GM10248 (cell line): ENCODE measurements around the gene HID1.

ENCODE experiments used
- CTCF ChIA-PET: fragments of 300-600 bp; sonication (Branson Sonifier 250); formaldehyde crosslinking; extraction: SDS; loops from one replicate; lab custom pipeline; 2021; ENCODE audit warnings: antibody characterized with exemption; lab: Yijun Ruan, JAX
- POLR2A ChIA-PET: fragments of 350-650 bp; sonication (Branson Sonifier 250); formaldehyde crosslinking; extraction: SDS; loops from one replicate; lab custom pipeline; 2020; ENCODE audit warnings: antibody characterized with exemption; lab: Yijun Ruan, JAX
- DNase-seq: peaks from one replicate; pipeline ENCODE4 v3.0.0; 2012; ENCODE audit errors: extremely low spot score
- CTCF ChIP-seq: IDR thresholded peaks from 2 replicates; pipeline ENCODE4 v1.5.1; 2012; ENCODE audit warnings: mild to moderate bottlenecking, low read depth; ENCODE audit errors: extremely low read depth, missing control alignments, control extremely low read depth

Gene HID1

DNA sequence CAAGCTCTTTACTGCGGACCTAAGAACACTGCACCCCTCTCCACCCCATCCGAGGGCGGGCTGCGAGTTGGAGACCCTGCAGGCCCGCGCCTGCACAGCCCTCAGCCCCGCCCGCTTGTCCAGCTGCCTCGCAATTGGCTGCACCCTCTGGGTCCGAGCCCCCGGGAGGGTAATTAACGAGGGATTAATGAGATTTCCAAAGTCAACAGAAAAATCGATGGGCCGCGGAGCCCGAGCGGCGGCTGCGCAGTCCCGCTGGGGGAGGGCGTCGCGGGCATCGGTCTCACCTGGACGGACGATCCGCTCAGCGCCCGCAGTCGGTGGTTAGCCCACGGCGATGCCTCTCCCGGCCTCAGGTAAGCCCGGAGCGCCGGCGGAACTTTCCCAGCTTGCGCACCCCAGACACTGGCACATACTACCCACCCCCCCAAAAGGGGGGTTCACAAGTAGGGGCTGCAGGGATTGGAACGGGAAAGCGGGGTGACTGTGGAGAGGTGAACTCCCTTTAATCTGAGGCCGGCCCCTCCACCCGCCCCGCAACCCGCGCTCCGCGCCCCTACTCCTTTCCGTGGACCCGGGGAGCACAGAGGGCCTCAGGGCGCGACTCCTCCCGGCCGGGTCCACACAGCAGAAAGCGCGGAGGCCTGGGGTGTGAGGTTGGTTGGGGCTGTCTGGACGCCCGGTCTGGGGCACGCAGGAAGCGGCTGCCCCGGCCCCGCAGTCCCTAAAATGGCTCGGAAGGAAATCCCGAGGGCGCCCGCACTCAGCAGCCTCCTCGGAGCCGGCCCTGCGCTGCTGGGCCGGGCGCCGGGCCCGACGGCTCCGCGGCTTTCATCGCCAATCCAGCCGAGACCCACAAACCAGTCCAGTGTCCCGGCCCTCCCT is 36.7 kb downstream of the HID1 start, which contains the start of gene OTOP3:
Gene OTOP3 (plus strand): TSS at position 314 of the 885 bp plus-strand sequence. CDS start 24 bp downstream, at position 338.
- CTCF ChIA-PET, result interaction anchor here (1.0 to 17.8 kb wide), 3 partner anchors 9 to 23 kb away, joined by 4 to 390 read pairs (median 24); no protein-coding TSS in a partner anchor

GRCh38 chr17:74935048-74935447 is 37.5 kb downstream of the HID1 start:
- CTCF ChIA-PET, result interaction anchor here (1.0 to 17.8 kb wide), 2 partner anchors 10 to 24 kb away, joined by 4 to 390 read pairs; no protein-coding TSS in a partner anchor
- POLR2A ChIA-PET, result no interaction called here
- DNase-seq, result no peak
- no peak for TF ChIP-seq CTCF

More for the DNA sequence above, 36.7 kb downstream of the HID1 start, which contains the start of gene OTOP3:
- POLR2A ChIA-PET, result no interaction called here
- TF ChIP-seq CTCF, result no peak
- no peak for DNase-seq

GRCh38 chr17:74930535-74931036 is 42.0 kb downstream of the HID1 start:
- ChIA-PET CTCF (interaction anchor here (1.2 to 17.8 kb wide), 2 partner anchors 9 to 28 kb away, joined by 5 to 390 read pairs; no protein-coding TSS in a partner anchor), POLR2A (no interaction called here)
- DNase-seq, result no peak
- no peak for TF ChIP-seq CTCF

DNA sequence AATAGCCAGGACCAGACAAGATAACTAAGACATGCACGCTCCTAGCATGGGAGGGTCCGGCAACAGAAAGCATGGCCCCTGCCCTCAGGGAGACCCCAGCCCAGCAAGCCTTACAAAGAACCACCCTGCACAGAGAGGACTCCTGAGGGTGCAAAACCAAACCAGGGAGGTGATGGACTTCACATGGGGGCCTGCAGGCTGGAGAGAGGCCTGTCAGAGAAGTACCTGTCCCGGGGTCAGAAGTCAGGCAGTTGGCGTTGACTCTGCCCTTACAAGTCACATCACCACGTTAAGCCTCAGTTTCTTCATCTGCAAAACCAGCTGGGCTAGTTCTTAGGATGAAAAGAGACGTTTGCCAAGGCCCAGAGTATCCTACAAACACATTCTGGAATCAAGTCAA is 43.8 kb downstream of the HID1 start:
- POLR2A ChIA-PET, result no interaction called here
- DNase-seq, result no peak
- CTCF ChIA-PET, result interaction anchor here (1.4 to 17.8 kb wide), 2 partner anchors 30 to 311 kb away, joined by 3 to 390 read pairs; no protein-coding TSS in a partner anchor
- no peak for TF ChIP-seq CTCF

DNA sequence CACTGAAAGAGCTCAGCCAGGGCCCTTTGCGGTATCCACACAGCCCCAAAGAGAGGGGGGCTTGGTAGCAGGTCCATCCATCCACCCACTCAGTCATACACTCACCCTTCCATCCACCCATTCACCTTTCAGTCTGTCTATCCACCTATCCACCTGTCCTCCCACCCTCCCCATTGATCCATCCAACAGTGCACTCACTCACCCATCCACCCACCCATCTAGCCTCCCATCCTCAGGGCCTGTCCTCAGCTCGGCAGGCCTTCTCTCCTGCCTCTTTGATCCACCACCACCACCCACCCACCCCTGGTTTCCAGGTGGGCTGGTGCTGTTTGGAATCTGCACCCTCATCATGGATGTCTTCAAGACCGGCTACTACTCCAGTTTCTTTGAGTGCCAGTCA is 47.3 kb downstream of the HID1 start:
- ChIA-PET CTCF (interaction anchor here (0.9 to 17.8 kb wide), 5 partner anchors 8 to 249 kb away, joined by 3 to 390 read pairs (median 6); no protein-coding TSS in a partner anchor), POLR2A (interaction anchor here (0.6 kb wide), 1 partner anchor 34 kb away, joined by 6 read pairs; no protein-coding TSS in a partner anchor)
- no peak for DNase-seq
- no peak for TF ChIP-seq CTCF

- DNase-seq, result no peak
- POLR2A ChIA-PET, result no interaction called here
- CTCF ChIA-PET, result interaction anchor here (0.8 to 17.8 kb wide), 20 partner anchors 9 to 277 kb away, joined by 3 to 390 read pairs (median 3); no protein-coding TSS in a partner anchor
- TF ChIP-seq CTCF, result no peak
Measured at GRCh38 chr17:74924250-74924948, 48.2 kb downstream of the HID1 start, which contains the start of gene OTOP2. OTOP2 (plus strand) TSS chr17:74924273; CDS start chr17:74924633, 360 bp downstream.
